Fibroblast of pulmonary artery (primary cell): ENCODE data around the gene NR2F6.
"Not testable (repeated sequence)": the region's sequence is repeated elsewhere in the genome, so short reads cannot be mapped to it uniquely, and the experiment has no call there.

Source experiments
- DNase-seq: peaks from one replicate; pipeline ENCODE4 v3.0.0-alpha.2; 2010; ENCODE audit warnings: low read depth
- H3K4me3 ChIP-seq: replicated peaks from 2 replicates; pipeline ENCODE4 v1.5.1; 2011; ENCODE audit warnings: low read depth, mild to moderate bottlenecking, control low read depth, low read length, moderate library complexity
- CTCF ChIP-seq: IDR thresholded peaks from 2 replicates; pipeline ENCODE4 v1.5.1; 2011; ENCODE audit warnings: mild to moderate bottlenecking, control low read depth, low read length, inconsistent platforms; ENCODE audit errors: missing control alignments

The NR2F6 gene

DNA sequence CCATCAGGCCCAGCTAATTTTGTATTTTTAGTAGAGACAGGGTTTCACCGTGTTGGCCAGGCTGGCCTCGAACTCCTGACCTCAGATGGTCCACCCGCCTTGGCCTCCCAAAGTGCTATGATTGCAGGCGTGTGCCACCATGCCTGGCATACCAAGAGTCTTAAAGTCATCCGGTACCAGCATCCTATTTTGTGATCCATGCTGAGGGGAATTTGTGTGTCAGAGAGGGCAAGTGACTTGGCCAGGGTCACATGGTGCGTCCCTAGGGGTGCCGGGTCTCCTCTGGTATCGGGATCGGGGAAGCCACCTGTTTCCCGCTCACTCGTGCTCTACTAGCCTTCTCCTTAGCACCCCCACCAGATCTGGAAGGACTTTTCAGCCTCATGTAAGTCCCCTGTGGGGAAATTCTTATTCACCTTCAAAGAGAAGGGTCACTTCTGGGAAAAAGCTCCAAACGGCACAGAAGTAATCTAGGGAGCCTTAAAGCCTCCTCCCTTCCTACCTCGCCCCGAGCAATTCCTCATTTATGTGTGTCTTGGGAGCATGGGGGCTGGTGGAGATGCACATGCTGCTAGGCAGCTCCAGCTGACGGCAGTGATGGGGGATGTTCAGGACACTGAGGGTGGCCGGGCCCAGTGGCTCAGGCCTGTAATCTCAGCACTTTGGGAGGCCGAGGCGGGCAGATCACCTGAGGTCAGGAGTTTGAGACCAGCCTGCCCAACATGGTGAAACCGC lies 29.9 kb upstream of the NR2F6 start:
- H3K4me3 ChIP-seq: no peak overlapping the region
- no peak for DNase-seq
- TF ChIP-seq CTCF: no peak

DNA sequence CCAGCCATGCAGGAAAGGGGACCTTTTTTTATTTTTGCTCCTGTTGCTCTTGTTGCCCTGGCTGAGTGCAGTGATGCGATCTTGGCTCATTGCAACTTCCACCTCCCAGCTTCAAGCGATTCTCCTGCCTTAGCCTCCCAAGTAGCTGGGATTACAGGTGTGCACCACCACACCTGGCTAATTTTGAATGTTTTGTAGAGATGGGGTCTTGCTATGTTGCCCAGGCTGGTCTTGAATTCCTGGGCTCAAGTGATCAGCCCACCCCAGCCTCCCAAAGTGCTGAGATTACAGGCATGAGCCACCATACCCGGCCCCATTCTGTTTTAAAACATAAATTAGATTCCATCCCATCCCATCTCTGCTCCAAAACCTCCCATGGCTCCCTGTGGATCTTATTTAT lies 29.2 kb upstream of the NR2F6 start:
- DNase-seq, H3K4me3 ChIP-seq: not testable (repeated sequence)

DNA sequence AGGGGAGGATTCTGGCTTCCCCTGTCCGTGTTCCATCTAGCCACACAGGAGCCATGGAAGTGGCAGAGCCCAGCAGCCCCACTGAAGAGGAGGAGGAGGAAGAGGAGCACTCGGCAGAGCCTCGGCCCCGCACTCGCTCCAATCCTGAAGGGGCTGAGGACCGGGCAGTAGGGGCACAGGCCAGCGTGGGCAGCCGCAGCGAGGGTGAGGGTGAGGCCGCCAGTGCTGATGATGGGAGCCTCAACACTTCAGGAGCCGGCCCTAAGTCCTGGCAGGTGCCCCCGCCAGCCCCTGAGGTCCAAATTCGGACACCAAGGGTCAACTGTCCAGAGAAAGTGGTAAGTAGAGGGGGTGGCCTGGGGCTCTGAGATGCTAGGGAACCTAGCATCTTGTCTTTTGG lies 23.0 kb upstream of the NR2F6 start:
- no peak overlapping the region for H3K4me3 ChIP-seq
- no peak for TF ChIP-seq CTCF
- DNase-seq: no peak

DNA sequence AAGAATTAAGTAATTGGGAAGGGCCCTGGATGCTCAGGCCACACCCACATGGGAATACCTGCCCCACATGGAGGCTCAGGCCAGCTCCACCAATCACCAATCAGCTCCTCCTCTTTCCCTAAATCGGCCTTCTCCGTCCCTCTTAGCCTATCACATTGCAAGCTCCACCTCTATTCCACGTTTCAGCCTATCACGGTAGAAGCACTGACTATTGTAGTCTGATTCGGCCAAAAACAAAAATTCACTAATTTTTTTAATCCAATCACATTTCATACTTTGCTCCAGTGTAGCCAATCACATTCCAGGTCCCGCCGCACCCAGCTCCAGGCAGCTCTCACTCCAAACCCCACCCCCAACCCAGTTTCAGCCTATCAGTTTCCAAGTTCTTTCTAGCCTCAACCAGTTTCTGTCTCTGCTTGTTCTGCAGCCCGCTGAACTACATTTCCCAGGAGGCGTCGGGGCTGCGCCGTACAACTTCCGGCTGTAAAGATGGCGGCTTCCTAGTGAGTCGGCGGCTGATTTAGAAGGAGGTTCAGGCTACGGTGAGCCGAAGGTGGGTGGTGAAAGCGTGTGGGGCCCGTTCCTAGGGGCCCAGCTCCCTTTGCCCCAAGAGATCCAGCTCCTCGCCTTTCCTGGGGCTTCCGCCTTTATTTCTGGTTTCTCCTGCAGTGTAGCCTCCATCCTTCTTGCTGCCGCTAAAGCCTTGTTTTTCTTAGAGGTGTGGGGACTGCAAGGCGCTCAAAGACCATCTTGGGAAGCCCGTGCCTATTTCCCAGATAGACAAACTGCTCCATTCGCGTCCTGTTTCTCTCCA lies 21.5 kb upstream of the NR2F6 start, which contains the start of gene BABAM1:
Gene BABAM1 (plus strand): TSS at position 469 of the 814 bp plus-strand sequence. CDS start 1,364 bp downstream, outside the sequence.
- peak; percentile 100 for DNase-seq
- TF ChIP-seq CTCF: no peak
- peak within 1 kb of the TSS; percentile 84 for H3K4me3 ChIP-seq

GRCh38 chr19:17266589-17266974 lies 20.9 kb upstream of the NR2F6 start:
- H3K4me3 ChIP-seq: no peak overlapping the region
- no peak for DNase-seq
- no peak for TF ChIP-seq CTCF

GRCh38 chr19:17266026-17266425 lies 20.3 kb upstream of the NR2F6 start:
- no peak for TF ChIP-seq CTCF

GRCh38 chr19:17264641-17264979 lies 18.9 kb upstream of the NR2F6 start, which contains the start of gene USHBP1:
USHBP1 (minus strand) TSS chr19:17264745; CDS start chr19:17264299, 446 bp downstream.
- no peak within 1 kb of the TSS for H3K4me3 ChIP-seq
- no peak for DNase-seq
- no peak for TF ChIP-seq CTCF

More at GRCh38 chr19:17266026-17266425, 20.3 kb upstream of the NR2F6 start:
- DNase-seq: no peak
- H3K4me3 ChIP-seq: no peak overlapping the region
